AG08395 (cell line): Measurements from ENCODE around the gene CLIC4.
"Not testable (repeated sequence)": the region's sequence is repeated elsewhere in the genome, so short reads cannot be mapped to it uniquely, and the experiment has no call there.

Source experiments
- DNase-seq: peaks from one replicate; pipeline ENCODE4 v3.0.0; 2012; ENCODE audit warnings: mixed read lengths, low spot score

Gene CLIC4

DNA sequence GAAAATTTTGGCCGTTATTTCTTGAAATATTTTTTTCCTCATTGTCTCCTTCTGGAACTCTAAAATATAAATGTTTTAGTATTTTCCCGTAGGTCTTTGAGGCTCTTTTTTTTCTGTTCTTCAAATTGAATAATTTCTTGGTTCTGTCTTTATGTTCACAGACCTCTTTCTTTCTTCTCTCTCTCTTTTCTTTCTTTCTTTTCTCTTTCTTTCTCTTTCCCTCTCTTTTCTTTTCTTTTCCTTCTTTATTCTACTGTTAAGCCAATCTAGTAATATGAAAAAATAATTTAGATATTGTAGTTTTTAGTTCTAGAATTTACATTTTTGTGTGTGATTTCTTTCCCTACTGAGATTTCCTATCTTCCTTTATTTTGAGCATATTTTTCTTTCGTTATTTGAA, 30.1 kb downstream of the CLIC4 start:
- DNase-seq, result no peak

DNA sequence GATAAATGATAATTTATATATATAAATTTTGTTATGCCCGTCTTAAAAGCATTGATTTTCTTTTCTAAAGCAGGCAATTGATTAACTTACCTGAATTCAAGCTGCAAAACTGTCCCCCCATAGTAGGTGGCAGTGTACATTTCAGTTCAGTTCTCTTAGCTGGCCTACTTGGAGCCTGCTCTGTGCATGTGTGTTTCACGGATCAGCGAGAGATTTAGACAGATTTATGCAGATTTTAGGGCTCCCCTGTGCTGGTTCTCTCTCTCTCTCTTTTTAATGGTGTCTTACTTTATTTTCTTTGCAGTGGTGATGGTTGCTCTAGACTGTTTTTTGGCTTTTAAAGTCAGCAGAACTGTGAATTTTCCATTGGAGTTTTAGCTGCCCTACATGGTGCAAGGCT, 30.7 kb downstream of the CLIC4 start:
- DNase-seq, result no peak

DNA sequence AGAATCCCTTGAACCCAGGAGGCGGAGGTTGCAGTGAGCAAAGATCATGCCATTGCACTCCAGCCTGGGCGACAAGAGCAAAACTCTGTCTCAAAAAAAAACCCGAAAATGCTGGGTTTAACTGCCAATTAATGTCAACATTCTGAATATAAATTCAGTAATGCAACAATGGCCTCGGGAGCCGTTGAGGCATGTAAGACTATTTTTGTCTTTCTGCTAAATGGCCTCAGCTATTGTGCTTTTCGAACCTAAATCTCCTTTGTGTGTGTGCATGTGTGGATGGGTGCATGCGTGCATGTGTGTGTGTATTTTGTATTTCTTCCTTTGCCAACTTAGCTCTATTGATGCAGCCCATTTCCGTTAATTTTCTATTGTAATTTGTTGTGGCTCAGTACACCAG, 31.6 kb downstream of the CLIC4 start:
- no peak for DNase-seq

DNA sequence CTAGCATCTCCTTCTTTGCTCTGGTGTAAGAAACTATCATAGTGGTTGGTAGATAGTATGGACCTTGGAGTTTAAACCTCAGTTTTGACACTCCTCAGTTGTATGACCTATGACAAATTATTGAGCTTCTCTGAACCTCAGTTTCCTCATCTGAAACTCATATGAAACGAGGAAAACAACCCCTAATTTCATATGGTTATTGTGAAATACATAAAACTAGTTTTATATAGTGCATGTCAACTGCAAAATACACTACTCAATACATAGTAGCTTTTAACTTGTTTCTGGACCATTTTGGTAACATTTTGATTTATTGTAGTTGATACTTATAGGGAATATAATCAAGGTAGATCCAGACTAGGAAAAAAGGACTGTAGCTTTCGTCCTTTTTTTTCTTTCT, 32.9 kb downstream of the CLIC4 start:
- DNase-seq, result no peak

- DNase-seq, result not testable (repeated sequence)
These were observed 34.0 kb downstream of the CLIC4 start for GRCh38 chr1:24779199-24779598.

DNA sequence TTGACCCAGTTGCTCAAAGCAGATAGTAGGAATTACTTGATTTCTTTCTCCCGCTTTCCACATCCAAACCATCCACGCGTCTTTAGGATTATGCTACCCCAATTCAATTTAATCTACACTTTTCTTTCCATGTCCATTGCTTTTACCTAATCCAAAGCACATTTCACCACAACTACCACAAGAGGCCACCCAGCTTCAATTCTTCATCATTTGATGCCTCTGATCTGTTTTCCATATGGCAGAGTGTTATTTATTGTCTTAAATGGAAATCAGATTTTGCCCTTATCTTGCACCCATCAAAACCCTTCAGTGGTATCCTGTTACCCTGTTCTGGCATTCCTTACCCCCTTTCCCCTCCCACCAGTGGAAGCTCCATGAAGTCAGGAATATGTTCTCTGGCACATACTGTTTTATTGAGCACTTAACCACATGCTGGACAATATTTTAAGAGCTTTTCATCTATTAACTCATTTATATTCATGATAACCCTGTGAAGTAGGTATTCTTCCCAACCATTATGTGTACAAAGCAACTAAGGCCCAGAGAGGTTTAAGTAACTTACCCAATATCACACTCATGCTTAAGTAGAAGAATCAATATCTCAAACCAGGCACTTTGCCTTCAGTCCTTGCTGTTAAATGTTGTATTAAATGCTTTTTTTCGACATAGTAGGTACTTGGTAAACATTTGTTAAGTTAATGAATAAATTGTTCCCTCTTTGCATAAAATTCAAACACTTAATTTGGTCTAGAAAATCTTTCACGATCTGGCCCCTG, 34.6 kb downstream of the CLIC4 start:
- no peak for DNase-seq

GRCh38 chr1:24780626-24781025, 35.4 kb downstream of the CLIC4 start:
- not testable (repeated sequence) for DNase-seq

- DNase-seq, result no peak
These were observed 37.4 kb downstream of the CLIC4 start for GRCh38 chr1:24782689-24783088.

DNA sequence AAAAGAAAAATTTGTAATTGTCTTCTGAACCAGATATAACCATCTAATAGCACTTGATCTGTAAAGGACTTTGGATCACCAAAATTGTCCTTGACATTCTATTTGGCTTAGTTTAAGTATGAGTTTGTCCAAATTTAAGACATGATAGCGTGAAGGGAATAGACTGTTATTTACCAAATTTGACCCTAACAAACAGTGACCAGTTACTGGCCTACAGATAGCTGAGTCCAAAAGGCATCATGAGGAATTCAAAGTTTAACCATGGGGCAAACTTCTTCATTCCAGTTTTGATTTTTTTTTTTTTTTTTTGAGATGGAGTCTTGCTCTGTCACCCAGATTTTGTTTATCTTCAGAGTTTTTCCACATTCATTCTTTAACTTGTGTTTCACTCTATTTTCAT, 38.5 kb downstream of the CLIC4 start:
- no peak for DNase-seq

- DNase-seq, result peak; percentile 39
These were observed 40.9 kb downstream of the CLIC4 start for GRCh38 chr1:24786191-24786590.

GRCh38 chr1:24790490-24790889, 45.2 kb downstream of the CLIC4 start:
- no peak for DNase-seq

DNA sequence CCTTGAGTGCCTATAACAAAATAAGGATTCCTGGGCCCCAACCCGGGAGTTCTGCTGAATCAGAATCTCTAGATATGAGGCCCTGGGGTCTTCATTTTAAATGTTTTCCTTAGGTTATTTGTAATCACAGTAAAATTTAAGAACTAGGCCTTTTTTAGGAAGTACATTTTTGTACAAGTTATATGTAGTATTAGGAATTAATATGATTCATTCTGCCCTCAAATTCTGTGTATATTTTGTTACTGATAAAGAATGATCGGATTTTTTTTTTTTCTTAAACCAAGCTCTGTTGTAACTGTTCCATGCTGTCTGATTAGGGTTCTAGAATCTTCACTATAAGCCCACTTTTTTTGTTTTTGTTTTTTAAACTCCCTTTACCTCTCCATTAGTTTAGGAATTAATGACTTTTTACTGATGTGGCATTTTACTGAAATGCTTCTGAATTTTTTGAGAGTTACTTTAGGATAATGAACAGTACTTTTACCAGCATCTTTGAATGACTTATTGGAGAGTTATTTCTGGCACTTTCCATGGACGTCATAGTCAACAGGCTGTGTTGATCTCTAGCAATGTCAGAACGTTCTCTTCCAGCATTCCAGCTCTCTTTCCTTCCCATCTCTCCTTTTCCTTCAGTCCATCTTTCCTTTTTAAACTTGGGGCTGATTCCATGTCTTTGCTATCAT, 48.3 kb downstream of the CLIC4 start:
- peak; percentile 73 for DNase-seq

- DNase-seq, result not testable (repeated sequence)
These were observed 48.9 kb downstream of the CLIC4 start for GRCh38 chr1:24794130-24794502.

- DNase-seq, result no peak
These were observed 50.0 kb downstream of the CLIC4 start for GRCh38 chr1:24795236-24795635.

GRCh38 chr1:24796524-24796923, 51.3 kb downstream of the CLIC4 start:
- DNase-seq, result no peak

DNA sequence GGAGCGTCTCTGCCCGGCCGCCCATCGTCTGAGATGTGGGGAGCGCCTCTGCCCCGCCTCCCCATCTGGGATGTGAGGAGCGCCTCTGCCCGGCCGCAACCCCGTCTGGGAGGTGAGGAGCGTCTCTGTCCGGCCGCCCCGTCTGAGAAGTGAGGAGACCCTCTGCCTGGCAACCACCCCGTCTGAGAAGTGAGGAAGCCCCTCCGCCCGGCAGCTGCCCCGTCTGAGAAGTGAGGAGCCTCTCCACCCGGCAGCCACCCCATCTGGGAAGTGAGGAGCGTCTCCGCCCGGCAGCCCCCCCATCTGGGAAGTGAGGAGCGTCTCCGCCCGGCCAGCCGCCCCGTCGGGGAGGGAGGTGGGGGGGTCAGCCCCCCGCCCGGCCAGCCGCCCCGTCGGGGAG, 54.0 kb downstream of the CLIC4 start:
- not testable (repeated sequence) for DNase-seq

DNA sequence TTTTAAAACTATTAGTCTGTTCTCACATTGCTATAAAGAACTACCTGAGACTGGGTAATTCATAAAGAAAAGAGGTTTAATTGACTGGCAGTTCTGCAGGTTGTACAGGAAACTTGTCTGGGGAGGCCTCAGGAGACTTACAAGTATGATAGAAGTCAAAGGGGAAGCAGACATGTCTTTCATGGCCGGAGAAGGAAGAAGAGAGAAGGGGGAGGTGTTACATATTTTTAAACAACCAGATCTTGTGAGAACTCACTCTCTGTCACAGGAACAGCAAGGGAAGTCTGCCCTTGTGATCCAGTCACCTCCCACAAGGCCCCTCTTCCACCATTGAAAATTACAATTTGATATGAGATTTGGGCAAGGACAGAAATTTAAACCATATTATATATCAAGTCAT, 55.9 kb downstream of the CLIC4 start:
- DNase-seq, result no peak

DNA sequence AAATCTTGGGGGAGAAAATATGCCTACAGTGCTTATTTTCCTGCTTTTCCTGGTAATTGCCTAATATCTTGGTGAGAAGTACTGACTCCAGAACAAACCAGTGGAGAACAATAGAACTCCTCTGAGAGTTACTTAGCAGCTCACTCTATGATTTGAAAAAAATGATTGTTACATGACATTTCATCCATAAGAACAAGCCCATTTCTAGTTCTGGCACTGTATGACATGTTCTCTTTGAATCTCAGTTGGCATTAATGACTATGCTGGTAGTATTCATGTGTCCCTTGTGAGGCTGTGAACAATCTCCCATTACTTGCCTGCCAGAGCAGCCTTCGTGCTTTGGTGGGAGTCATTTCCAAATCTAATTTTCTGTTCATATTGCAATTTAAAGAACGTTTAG, 58.0 kb downstream of the CLIC4 start:
- DNase-seq, result no peak

GRCh38 chr1:24803987-24804530, 58.8 kb downstream of the CLIC4 start:
- no peak for DNase-seq

GRCh38 chr1:24805534-24806301, 60.5 kb downstream of the CLIC4 start:
- peak; percentile 84 for DNase-seq

GRCh38 chr1:24806588-24806987, 61.3 kb downstream of the CLIC4 start:
- no peak for DNase-seq

GRCh38 chr1:24811494-24811893, 66.2 kb downstream of the CLIC4 start:
- not testable (repeated sequence) for DNase-seq

DNA sequence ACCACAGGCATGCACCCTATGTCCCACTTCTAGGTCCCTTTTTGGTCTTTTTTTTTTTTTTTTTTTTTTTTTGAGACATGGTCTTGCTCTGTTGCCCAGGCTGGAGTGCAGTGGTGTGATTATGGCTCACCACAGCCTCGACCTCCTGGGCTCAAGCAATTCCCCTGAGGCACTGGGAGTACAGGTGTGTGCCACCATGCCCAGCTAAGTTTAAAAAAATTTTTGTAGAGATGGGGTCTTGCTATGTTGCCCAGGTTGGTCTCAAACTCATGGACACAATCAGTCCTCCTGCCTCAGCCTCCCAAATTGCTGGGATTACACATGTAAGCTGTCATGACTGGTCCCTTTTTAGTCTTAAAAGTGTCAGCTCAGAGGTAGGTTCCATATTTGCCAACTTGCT, 75.0 kb downstream of the CLIC4 start:
- not testable (repeated sequence) for DNase-seq
